NCI-H1930 (cell line): ENCODE data around the gene OR10H1.
"Not testable (repeated sequence)": the region's sequence is repeated elsewhere in the genome, so short reads cannot be mapped to it uniquely, and the experiment has no call there.

Experiments
- DNase-seq, 2 experiments: peaks; one replicate each; lab custom pipeline; 2025; lab: John Stamatoyannopoulos, UW

OR10H1 gene

DNA sequence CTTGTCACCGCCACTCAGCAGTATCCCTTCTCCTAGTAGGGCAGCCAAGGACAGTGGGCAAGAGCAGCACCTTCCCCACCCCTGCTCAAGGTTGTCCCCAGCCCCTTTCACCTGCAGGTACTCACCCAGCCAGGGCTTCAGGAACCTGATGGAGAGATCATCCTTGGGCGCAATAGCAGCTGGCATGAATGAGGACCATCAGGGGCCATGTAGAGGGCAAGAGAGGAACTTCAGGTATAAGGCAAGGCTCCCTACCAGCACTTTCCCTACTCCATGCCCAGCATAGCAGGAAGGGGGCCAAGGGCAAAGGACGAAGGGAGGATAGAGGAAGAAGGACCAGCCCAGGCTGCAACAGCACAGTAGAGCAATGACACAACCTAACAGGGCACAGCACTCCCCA lies 41.3 kb downstream of the OR10H1 start:
- DNase-seq, result not testable (repeated sequence)

- no peak for DNase-seq
Observed at GRCh38 chr19:15769586-15769985, 45.9 kb downstream of the OR10H1 start.

DNA sequence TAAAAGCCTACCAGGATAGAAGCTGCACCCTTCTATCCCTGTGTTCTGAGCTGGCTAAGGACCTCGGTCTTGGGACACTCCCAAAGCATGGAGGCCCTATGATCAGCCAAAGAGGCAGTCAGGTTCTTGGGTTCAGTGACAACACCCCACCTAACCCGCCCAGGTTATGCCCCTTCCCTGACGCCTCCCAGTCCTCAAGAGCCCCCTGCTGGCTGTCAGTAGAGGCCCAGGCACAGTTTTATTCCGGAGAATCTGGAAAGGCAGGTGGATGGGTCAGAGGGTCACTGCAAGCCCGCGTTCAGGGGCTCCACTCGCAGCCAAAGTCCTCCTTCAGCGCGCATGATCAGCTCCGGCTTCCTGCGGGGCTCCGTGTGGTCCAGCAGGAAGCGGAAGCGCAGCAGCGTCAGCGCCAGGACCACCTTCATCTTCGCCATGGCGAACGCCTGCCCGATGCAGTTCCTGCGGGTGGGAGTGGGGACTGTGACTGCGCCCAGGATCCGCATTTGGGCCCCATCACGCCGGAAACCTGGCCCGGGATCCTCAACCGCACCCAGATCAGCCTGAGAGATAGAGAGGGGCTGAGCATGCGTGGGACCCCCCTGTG lies 55.4 kb downstream of the OR10H1 start:
- DNase-seq, result no peak

DNA sequence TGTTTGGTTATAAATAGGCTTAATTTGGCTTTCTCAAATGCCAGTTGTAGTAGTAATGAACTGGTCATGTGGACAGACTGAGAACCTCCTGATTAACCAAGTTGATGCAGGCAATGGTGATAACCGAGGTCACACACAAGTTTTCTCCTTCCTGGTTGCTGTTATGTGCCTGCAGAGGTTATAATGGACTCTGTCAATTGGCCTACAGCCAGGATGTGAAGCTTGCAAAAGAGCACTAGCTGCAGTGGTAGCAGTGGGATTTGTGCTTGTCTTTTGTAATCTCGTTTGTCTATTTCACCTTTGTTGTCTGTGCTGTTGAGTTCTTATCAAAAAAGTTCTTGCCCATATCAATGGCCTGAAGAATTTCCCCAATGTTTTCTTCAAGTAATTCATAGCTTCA lies 57.1 kb downstream of the OR10H1 start:
- no peak for DNase-seq
